Endothelial cell of umbilical vein (primary cell): ENCODE results near the gene ATP6V1B1. TPM values are rescaled to one million over a fixed set of nuclear protein-coding genes. Genes with fewer than 3 reads are reported as not detected.

Experiments used
- BruUV-seq: library from RNA; stranded (reverse); fragments of 400-500 nt; replicated peaks from 2 replicates; lab custom pipeline; 2021; lab: Mats Ljungman, UMichigan
- CTCF ChIA-PET: fragments of 300-600, 350-600 bp; sonication (Branson Sonifier 250); formaldehyde crosslinking; loops from one replicate; lab custom pipeline; 2021; ENCODE audit warnings: antibody characterized with exemption, inconsistent platforms; lab: Charles Lee
- POLR2A ChIA-PET: fragments of 300-600, 350-600 bp; sonication (Branson Sonifier 250); formaldehyde crosslinking; loops from one replicate; lab custom pipeline; 2021; ENCODE audit warnings: antibody characterized with exemption, inconsistent platforms; lab: Charles Lee
- DNase-seq: peaks from one replicate; pipeline ENCODE4 v3.0.0-alpha.2; 2011; ENCODE audit warnings: low read depth, low spot score
- FAIRE-seq: peaks from 2 replicates; lab custom pipeline; 2011; peaks lifted over from hg19 to GRCh38; lab: Jason Lieb, UNC
- H2AFZ ChIP-seq: 2 replicates; pipeline ENCODE4 v1.6.0; 2012; ENCODE audit warnings: low read depth, low read length, control low read depth, inconsistent platforms
- H3K27ac ChIP-seq: 2 replicates; pipeline ENCODE4 v1.5.1; 2011; ENCODE audit warnings: low read depth, mild to moderate bottlenecking, control low read depth, low read length, moderate library complexity; ENCODE audit not compliant: insufficient read depth
- H3K27me3 ChIP-seq, 2 experiments: 2 replicates each; pipeline versions ENCODE4 v1.6.0 to v1.6.1; 2011; ENCODE audit warnings: low read length in 2 of 2, mixed read lengths in 1 of 2; ENCODE audit not compliant: control insufficient read depth in 2 of 2, insufficient read depth in 2 of 2
- H3K36me3 ChIP-seq, 2 experiments: 2 replicates in 1 of 2; 3 replicates in 1 of 2; pipeline ENCODE4 v1.5.1; 2011; ENCODE audit warnings: low read length in 2 of 2, mild to moderate bottlenecking in 1 of 2, moderate library complexity in 1 of 2; ENCODE audit not compliant: control insufficient read depth in 2 of 2, insufficient read depth in 2 of 2; ENCODE audit errors: extremely low read depth in 1 of 2
- H3K4me1 ChIP-seq: 3 replicates; pipeline ENCODE4 v1.5.1; 2011; ENCODE audit warnings: mild to moderate bottlenecking, low read length; ENCODE audit not compliant: control insufficient read depth, insufficient read depth; ENCODE audit errors: extremely low read depth
- H3K4me2 ChIP-seq: 2 replicates; pipeline ENCODE4 v1.6.1; 2011; ENCODE audit warnings: low read length, control low read depth, mixed read lengths; ENCODE audit not compliant: insufficient read depth
- H3K4me3 ChIP-seq, 3 experiments: fragments of 200-600 bp in 1 of 3; sonication (generic), shearing (Covaris generic) in 1 of 3; replicated peaks in 1 of 3; 2 replicates each; pipeline ENCODE4 v1.5.1; 2011 to 2016; ENCODE audit warnings: control low read depth in 3 of 3, low read length in 3 of 3, mild to moderate bottlenecking in 2 of 3, inconsistent platforms in 1 of 3, low read depth in 1 of 3, moderate library complexity in 1 of 3; ENCODE audit not compliant: insufficient read depth in 1 of 3
- H3K79me2 ChIP-seq: 2 replicates; pipeline ENCODE4 v1.6.0; 2012; ENCODE audit warnings: low read length, inconsistent platforms; ENCODE audit not compliant: control insufficient read depth, insufficient read depth
- H3K9ac ChIP-seq: replicated peaks from 2 replicates; pipeline ENCODE3; 2011; ENCODE audit warnings: low read length, control low read depth; ENCODE audit not compliant: insufficient read depth; ENCODE audit errors: extremely low read depth
- H3K9me1 ChIP-seq: replicated peaks from 3 replicates; pipeline ENCODE4 v1.6.0; 2011; ENCODE audit warnings: mild to moderate bottlenecking, low read length; ENCODE audit not compliant: control insufficient read depth, insufficient read depth; ENCODE audit errors: extremely low read depth
- H3K9me3 ChIP-seq: replicated peaks from 2 replicates; pipeline ENCODE4 v1.5.1; 2012; ENCODE audit warnings: low read length, inconsistent platforms; ENCODE audit not compliant: control insufficient read depth, insufficient read depth
- H4K20me1 ChIP-seq: replicated peaks from 2 replicates; pipeline ENCODE3; 2011; ENCODE audit warnings: mild to moderate bottlenecking, low read length; ENCODE audit not compliant: control insufficient read depth, insufficient read depth; ENCODE audit errors: extremely low read depth
- EZH2 ChIP-seq: IDR thresholded peaks from 2 replicates; pipeline ENCODE4 v1.6.1; 2012; ENCODE audit warnings: borderline replicate concordance, low read depth, mild to moderate bottlenecking, moderate library complexity, low read length, inconsistent platforms; ENCODE audit not compliant: severe bottlenecking
- FOS ChIP-seq: IDR thresholded peaks from 2 replicates; pipeline ENCODE4 v1.6.1; 2011; ENCODE audit warnings: mild to moderate bottlenecking, low read length, moderate library complexity, borderline replicate concordance; ENCODE audit not compliant: insufficient read depth
- GATA2 ChIP-seq: IDR thresholded peaks from 2 replicates; pipeline ENCODE4 v1.7.0; 2011; ENCODE audit warnings: low read depth, mild to moderate bottlenecking, moderate library complexity, mixed read lengths, low read length; ENCODE audit not compliant: insufficient read length, insufficient read depth
- JUN ChIP-seq: IDR thresholded peaks from 2 replicates; pipeline ENCODE4 v1.6.1; 2011; ENCODE audit warnings: borderline replicate concordance, low read depth; ENCODE audit not compliant: insufficient read length, insufficient read depth
- MAX ChIP-seq: IDR thresholded peaks from 2 replicates; pipeline ENCODE4 v1.6.1; 2011; ENCODE audit not compliant: insufficient read depth, insufficient read length
- MYC ChIP-seq: IDR thresholded peaks from one replicate; pipeline ENCODE4 v1.6.1; 2011; ENCODE audit warnings: mild to moderate bottlenecking, low read depth, low read length
- POLR2A ChIP-seq: IDR thresholded peaks from 2 replicates; pipeline ENCODE4 v1.6.1; 2012; ENCODE audit warnings: low read depth, mild to moderate bottlenecking, control low read depth, low read length
- POLR2AphosphoS5 ChIP-seq: IDR thresholded peaks from 2 replicates; pipeline ENCODE4 v1.6.1; 2012; ENCODE audit warnings: low read depth, mild to moderate bottlenecking, control low read depth, low read length, moderate library complexity; ENCODE audit not compliant: insufficient read depth
- dilution Hi-C: fragments of 300-500 bp; cut with MboI; formaldehyde crosslinking; loops from one replicate; pipeline ENCODE4 v1.15.0; 2019; ENCODE audit warnings: low sequenced_read_pairs; ENCODE audit not compliant: extremely low pct_ligation_motif_present
- intact Hi-C: fragments of 100-400 bp; cut with micrococcal nuclease; formaldehyde crosslinking; loops from one replicate; pipeline ENCODE4 v1.10.0; 2022
- polyA plus RNA-seq, 4 experiments: library from polyadenylated mRNA; depleted of rRNA in 3 of 4; stranded (reverse) in 3 of 4; unstranded in 1 of 4; fragments of >200 nt; gene quantifications; 2 replicates each; pipeline versions ENCODE4 v1.2.1 to v1.2.3, GENCODE V29; 2011 to 2012; ENCODE audit warnings: missing spikeins in 1 of 4
- total RNA-seq: library from RNA; stranded (reverse); gene quantifications from 2 replicates; pipeline ENCODE4 v1.2.3, GENCODE V29; 2021
- TF ChIP-seq, protein P1 (sequence below), 2 donors: IDR thresholded peaks; 1 replicate in 1 of 2; 2 replicates in 1 of 2; pipeline ENCODE4 v1.5.1; 2011; ENCODE audit warnings: low read length in 2 of 2, mild to moderate bottlenecking in 2 of 2, moderate library complexity in 2 of 2, control low read depth in 1 of 2, inconsistent platforms in 1 of 2, low read depth in 1 of 2; ENCODE audit not compliant: insufficient read depth in 1 of 2; ENCODE audit errors: extremely low read depth in 1 of 2

The ATP6V1B1 gene
- total and polyA plus RNA-seq, 2 donors (not counting 3 experiments of a cell fraction or from before 2014, with no cell fraction given): 0.77 TPM; not detected in 1

GRCh38 chr2:70985283-70985688, 49.6 kb downstream of the ATP6V1B1 start:
- Histone ChIP-seq H3K4me2 (no peak overlapping the region), H3K9ac (no peak overlapping the region), H3K79me2 (no peaks in the 10 kb centered on the region), H3K27ac (no peak overlapping the region), H2AFZ (no peak overlapping the region), H4K20me1 (no peaks in the 10 kb centered on the region), H3K36me3 (peaks cover 4 to 22% of the 10 kb centered on the region in 2 experiments), H3K27me3 (no peaks in the 10 kb centered on the region), H3K4me1 (no peaks in the 10 kb centered on the region), H3K4me3 (no peak overlapping the region), H3K9me3 (no peaks in the 10 kb centered on the region), H3K9me1 (no peaks in the 10 kb centered on the region)
- dilution Hi-C loops: no loop called here
- BruUV-seq: no TSS peak
- no peak for FAIRE-seq
- TF ChIP-seq MAX: no peak
- no peak for TF ChIP-seq EZH2
- TF ChIP-seq POLR2AphosphoS5: no peak
- no peak for TF ChIP-seq POLR2A
- TF ChIP-seq JUN: no peak
- TF ChIP-seq, protein P1, sequence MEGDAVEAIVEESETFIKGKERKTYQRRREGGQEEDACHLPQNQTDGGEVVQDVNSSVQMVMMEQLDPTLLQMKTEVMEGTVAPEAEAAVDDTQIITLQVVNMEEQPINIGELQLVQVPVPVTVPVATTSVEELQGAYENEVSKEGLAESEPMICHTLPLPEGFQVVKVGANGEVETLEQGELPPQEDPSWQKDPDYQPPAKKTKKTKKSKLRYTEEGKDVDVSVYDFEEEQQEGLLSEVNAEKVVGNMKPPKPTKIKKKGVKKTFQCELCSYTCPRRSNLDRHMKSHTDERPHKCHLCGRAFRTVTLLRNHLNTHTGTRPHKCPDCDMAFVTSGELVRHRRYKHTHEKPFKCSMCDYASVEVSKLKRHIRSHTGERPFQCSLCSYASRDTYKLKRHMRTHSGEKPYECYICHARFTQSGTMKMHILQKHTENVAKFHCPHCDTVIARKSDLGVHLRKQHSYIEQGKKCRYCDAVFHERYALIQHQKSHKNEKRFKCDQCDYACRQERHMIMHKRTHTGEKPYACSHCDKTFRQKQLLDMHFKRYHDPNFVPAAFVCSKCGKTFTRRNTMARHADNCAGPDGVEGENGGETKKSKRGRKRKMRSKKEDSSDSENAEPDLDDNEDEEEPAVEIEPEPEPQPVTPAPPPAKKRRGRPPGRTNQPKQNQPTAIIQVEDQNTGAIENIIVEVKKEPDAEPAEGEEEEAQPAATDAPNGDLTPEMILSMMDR (IDR thresholded peaks at IDR 0.05; ENCODE audit: extremely low read depth in 1 of 2, insufficient read depth in 1 of 2, low read depth in 1 of 2, low read length in 2 of 2): no peak
- TF ChIP-seq MYC: no peak
- TF ChIP-seq GATA2: no peak
- TF ChIP-seq FOS: no peak
- POLR2A ChIA-PET: no interaction called here
- no peak for DNase-seq
- intact Hi-C loops: no loop called here
- CTCF ChIA-PET: interaction anchor here (1.0 to 4.2 kb wide), 12 partner anchors 8 to 169 kb away, joined by 3 to 52 read pairs (median 8); partner anchors contain the start of genes NAGK and TEX261
